Daoy (cell line): ENCODE measurements around the gene RNF135. TPM values are rescaled to one million over a fixed set of nuclear protein-coding genes. Genes with fewer than 3 reads are reported as not detected.
"Not testable (repeated sequence)": the region's sequence is repeated elsewhere in the genome, so short reads cannot be mapped to it uniquely, and the experiment has no call there.

Experiments used
- DNase-seq: peaks from one replicate; pipeline ENCODE4 v3.0.0-alpha.2; 2015; ENCODE audit warnings: low read depth
- total RNA-seq: library from RNA; depleted of rRNA; stranded (reverse); fragments of >200 nt; shearing (Covaris generic); gene quantifications from 2 replicates; pipeline ENCODE4 v1.2.3, GENCODE V29; 2014

The RNF135 gene
- total RNA-seq, 1 experiment from 2014 or later: 20.4 TPM

DNA sequence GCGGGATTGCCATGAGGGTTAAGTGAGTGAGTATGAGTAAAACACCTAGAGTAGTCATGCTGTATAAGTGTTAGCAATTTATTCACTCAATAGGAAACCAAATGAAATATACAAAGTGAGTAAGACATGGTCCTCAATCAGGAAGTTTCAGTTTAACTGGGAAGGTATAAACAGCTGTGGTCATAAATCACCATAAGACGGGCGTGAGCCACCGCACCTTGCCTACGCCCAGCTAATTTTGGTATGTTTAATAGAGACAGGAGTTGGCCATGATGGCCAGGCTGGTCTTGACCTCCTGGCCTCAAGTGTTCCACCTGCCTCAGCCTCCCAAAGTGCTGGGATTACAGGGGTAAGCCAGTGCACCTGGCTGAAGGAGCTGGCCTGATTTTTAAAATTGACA lies 27.0 kb downstream of the RNF135 start:
- no peak for DNase-seq

DNA sequence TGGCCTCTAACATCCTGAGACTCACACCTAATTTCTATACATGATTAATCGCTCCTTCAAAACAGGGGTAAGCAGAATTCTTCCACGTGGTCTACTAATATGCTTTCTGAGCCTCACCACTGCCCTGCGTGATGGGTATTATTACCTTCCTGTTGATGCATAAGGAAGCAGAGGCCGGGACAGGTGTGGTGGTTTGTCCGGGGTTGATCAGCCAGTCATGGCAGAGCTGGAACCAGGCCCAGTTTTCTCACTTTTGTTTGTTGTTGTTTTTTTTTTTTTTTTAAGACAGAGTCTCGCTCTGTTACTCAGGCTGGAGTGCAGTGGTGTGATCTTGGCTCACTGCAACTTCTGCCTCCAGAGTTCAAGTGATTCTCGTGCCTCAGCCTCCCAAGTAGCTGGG lies 31.2 kb downstream of the RNF135 start:
- no peak for DNase-seq

DNA sequence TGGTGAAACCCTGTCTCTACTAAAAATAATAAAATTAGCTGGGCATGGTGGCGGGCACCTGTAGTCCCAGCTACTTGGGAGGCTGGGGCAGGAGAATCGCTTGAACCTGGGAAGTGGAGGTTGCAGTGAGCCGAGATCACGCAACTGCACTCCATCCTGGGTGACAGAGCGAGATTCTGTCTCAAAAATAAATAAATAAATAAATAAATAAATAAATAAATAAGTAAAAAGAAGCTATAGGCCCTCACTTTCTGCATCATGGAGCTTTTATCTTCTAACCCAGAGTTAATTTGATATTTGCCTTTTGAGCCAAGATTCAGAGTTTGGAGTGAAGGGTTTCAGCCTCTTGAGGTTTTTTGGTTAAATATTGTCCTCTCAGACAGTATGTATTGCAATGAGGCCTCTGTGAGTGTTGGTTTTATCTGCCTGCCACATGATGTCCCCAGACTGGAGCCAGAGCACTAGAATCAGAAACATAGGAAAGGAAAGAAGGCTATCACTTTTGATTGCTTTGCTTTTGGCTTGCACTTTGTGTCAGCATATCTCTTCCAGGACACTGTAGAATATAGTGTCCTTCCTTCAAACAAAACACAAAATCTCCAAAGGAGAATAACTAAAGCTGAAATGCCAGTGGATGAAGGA lies 32.5 kb downstream of the RNF135 start:
- no peak for DNase-seq

DNA sequence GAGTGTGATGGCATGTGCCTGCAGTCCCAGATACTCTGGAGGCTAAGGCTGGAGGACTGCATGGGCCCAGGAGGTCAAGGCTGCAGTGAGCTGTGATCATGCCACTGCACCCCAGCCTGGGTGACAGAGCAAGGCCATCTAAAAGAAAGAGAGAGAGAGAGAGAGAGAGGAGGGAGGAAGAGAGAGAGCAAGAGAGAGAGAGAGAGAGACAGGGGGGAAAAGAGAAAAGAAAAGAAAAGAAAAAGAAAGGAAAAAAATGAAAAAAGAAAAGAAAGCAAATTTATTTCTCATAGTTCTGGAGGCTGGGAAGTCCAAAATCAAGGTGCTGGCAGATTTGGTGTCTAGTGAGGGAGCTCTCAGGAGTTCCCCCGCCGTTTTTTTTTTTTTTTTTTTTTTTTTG lies 33.3 kb downstream of the RNF135 start:
- DNase-seq: no peak

DNA sequence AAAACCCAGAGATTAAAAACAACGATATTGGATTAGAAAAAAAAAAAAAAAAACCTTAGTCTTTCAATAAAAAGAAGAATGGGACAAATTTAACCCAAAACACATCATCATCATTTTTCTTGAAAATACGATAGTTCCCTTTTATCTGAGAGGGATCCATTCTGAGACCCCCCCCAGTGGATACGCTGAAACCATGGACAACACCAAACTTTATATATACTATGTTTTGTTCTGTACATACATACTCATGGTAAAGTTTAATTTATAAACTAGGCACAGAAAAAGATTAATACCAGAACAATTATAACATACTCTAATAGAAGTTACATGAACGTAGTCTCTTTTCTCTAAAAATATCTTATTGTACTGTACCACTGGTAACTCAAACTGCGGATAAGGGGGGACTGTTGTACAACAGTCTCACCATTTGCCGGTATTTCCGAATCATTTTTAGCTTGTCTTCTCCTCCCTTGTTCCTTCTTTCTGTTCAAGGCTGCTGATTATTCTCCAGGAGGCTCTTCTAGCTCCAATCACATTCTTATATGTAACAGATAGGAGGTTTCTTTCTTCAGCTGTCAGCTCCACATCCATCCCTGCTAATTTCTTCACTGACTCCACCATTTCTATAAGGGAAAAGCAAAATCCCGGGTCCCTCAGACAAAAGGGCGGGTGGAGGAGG lies 37.0 kb downstream of the RNF135 start:
- DNase-seq: no peak

DNA sequence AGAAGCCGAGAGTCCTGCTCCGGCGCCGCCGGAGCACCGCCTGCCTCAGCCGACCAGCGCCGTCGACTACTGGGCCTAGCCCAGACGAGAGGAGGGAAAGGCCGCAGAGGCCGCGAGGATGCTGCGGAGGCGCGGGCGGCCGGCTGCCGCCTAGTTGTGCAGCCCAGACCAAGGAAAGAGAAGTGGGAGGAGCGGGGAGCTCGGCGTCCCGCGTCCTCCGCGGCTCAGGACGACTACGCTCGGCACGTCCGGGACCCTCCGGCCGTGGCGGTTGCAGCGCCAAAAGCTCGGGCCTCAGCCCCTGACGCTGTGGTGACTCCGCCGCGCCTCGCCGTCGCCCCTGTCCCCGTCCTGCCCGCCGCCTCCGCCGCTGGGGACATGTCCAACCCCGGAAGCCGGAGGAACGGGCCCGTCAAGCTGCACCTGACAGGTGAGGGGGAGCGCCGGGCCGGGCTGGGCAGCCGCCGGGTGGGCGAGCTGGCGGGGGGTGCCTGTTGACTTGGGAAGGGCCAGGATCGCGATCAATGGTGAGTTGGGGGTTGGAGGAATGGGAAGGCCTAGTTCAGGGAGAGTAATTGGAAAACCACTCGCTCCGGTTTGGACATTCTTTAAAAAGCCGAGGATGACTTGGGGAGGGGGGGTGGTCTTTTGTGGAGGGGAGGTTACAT lies 37.7 kb downstream of the RNF135 start:
- peak; percentile 38 for DNase-seq

DNA sequence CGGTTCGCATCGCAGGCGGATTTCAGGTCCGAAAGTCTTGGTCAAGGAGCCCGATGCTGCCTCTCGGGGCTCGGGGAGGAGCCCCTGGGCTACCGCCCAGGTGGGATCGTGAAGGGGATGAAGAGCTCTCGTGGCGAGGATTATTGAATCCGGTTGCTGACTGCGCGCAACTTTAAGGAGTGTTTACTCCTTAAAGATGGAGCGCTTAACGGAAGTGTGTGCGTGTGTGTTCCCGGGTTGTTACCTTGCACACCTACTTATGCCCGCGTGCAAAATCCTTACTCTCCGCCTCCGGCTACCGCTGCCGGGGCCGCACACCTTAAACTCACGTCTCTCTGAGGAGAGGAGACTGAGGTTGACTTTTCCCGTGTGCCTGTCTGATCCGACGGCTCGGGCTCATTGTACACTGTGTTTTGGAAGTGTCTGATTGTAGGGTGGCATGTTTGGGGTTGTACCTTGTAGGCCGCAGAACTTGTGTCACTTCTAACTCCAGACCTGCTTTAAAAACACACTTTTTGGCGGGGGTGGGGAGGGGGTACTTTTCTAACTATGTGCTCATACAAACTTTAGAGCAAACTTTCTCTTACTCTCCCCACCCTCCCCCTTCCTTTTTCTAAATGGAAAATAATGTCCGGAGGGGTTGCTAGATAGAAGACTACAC lies 38.3 kb downstream of the RNF135 start:
- not testable (repeated sequence) for DNase-seq

DNA sequence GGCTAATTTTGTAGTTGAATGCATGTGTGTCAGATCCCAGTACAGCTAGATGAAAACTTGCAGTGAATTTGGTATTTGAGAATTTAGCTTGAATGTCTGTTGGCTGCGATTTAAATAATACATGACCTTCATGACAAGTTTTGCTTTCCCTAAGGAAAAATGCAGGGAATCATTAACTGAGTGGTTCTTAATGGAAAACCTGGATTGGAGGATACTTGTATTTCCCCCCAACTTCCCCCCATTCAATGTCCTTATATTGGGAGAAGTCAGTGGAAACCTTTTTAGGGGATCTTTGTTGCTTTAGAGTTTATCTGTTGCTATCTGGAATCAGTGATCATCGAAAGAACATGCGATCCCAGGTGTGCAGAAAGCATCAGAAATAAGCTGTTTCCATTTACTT lies 39.2 kb downstream of the RNF135 start:
- DNase-seq: not testable (repeated sequence)

DNA sequence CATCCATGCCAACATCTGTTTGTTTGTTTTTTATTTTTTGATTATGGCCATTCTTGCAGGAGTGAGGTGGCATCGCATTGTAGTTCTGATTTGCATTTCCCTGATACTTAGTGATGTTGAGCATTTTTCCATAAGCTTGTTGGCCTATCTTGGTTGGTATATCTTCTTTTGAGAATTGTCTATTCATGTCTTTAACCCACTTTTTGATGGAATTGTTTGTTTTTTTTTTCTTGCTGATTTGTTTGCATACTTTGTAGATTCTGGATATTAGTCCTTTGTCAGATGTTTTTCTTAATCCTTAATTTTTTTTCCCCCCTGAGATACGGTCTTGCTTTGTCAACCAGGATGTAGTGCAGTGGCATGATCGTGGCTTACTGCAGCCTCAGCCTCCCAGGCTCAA lies 43.0 kb downstream of the RNF135 start:
- no peak for DNase-seq

DNA sequence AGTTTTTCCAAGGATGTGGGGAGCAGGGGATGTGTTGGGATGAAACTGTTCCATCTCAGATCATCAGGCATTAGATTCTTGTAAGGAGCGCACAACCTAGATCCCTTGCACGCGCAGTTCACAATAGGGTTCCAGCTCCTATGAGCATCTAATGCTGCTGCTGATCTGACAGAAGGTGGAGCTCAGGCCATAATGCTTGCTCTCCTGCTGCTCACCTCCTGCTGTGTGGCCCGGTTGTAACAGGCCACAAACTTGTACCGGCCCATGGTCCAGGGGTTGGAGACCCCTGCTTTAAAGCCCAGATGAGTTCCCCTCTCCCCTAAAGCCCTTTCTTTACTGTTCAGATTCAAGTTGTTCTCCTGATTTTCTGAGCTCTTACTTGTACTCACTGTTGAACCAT lies 44.8 kb downstream of the RNF135 start:
- no peak for DNase-seq

DNA sequence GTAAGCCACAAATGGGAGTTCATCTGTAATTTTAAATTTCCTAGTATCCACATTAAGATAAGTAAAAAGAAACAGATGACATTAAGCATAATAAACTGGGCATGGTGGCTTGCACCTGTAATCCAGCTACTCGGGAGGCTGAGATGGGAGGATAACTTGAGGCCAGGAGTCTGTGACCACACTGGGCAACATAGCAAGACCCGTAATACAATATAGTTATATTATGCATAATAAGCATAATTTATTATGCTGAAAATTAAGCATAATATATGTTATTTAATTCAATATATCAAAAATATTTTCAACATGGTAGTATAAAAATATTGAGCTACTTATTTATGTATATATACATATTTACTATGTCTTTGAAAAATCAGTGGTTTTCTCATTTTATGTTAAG lies 48.2 kb downstream of the RNF135 start:
- DNase-seq: no peak

DNA sequence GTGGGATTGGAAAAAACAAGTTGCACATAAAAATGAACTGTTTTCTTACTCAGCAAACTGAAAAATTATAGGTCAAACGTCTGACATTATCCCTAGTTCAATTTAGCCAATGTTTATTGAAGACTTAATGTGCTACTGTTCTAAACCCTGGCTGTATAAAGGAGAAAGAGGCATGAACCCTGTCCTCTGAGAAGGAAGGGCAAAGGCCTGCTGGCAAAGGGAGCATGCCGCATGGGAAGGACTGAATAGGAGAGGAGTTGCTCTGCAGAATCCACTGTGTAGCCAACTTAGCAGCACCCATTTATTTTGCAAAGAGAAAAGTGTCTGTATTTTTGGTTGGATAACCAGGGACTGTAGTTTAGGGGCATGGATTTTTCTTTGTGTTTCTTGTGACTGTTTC lies 52.3 kb downstream of the RNF135 start:
- not testable (repeated sequence) for DNase-seq

DNA sequence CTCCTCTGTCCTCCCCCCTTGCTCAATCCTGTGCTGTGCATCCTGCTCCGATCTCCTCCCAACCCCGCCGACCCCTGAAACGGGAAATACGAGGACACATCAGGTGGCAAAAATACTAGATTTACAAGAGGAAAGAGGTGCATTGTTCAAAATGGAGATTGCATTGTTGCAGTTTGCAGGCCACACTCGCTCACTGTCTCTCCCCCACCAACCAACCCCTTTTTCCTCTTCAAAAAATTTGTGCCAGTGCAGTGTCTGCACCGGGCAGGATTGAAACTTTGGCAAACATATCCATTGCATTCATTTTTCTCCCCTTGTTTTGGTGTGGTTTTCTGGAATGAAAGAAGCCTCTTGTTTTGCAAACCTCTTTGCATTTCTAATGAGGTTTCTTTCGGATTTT lies 61.0 kb downstream of the RNF135 start:
- no peak for DNase-seq

DNA sequence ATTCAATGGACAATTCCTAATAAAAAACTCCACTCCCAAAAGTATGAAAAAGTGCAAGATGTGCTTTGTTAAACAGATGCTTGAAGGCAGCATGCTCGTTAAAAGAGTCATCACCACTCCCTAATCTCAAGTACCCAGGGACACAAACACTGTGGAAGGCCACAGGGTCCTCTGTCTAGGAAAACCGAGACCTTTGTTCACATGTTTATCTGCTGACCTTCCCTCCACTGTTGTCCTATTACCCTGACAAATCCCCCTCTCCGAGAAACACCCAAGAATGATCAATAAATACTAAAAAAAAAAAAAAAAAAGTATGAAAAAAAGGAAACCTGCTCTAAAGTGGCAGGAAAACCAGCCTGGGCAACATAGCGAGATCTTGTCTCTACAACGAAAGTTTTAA lies 64.8 kb downstream of the RNF135 start:
- DNase-seq: not testable (repeated sequence)

DNA sequence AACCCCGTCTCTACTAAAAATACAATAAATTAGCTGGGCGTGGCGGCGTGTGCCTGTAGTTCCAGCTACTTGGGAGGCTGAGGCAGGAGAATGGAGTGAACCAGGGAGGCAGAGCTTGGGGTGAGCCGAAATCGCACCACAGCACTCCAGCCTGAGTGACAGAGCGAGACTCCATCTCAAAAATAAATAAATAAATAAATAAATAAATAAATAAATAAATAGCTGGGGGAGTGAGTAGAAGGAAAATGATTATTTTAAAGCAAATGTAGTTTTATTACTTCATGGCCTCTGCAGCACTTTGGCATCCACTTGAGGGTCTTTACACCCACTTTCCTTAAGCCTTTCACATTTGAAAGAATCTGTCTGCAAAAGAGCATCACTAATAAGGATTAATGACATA lies 70.0 kb downstream of the RNF135 start:
- not testable (repeated sequence) for DNase-seq

DNA sequence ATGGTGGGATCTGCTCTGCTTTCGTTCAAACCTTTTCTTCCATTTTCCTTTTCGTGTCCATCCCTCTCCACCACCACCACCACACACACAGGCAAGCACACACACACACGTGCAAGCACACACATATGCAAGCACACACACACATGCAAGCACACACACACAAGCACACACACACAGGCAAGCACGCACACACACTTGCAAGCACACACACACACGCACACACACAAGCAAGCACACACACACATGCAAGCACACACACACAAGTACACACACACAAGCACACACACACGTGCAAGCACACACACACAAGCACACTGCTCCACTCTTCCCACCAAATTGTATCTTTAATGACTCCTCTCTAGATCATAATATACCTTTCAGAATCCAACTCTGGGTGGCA lies 71.5 kb downstream of the RNF135 start:
- DNase-seq: not testable (repeated sequence)

DNA sequence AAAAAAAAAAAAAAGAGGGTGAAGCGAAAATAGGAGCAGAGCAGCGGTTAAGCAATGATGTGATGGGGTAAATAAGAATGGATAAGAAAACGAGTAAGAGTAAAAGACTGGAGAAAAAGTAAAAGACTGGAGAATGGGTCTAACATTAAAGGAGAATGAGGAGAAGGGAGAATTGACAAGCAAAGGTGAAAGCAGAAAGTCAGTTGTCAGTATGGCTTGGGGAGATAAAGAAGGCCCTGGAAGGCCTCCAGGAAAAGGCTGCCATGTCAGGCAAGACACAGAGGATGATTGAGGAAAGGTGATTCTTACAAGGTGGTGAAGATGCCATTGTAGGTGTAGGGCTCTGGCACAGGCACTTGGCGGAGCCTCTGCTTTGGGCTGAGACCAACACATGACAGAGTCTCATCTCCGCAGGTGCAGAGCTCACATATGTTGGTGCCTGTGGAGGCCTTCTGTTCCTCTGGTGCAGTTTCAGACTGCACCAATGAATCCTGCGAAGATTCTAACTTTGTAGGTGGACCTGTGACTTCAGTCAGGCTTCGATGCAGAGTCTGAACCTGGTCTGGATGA lies 76.1 kb downstream of the RNF135 start:
- DNase-seq: not testable (repeated sequence)

DNA sequence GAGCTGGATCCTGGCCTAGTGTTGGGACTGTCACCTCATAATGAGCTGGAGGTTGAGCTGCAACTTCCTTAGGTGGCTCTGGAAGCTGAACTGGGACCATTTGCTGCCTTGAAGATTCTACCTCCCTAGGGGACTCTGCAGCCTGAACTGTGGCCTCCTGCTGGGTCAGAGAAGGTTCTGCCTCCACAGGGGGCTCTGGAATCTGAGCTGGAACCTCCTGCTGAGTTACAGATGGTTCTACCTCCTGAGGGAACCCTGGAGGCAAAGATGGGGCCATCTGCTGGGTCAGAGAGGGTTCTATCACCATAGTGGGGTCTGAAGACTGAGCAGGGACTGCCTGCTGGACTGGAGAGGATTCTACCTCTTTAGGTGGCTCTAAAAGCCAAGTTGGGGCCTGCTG lies 77.3 kb downstream of the RNF135 start:
- DNase-seq: no peak

DNA sequence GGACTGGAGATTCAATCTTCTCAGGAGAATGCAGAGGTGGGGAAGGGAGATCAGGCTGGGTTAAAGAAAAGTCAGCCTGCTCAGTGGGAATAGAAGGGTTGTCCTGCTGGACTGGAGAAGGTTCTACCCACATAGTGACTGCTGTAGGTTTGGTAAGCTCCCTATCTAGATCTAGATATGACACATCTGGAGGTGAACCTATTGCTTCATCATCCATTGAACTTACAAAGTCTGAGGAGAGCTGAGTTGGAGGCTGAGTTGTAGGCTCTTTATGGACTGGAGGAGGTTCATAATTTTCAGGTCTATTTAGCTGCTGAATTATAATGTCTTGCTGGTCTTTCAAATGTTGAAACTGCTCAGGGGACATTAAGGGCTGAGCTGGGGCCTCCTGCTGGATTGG lies 77.9 kb downstream of the RNF135 start:
- DNase-seq: no peak
